ENCODE data around the gene BEGAIN. TPM values are rescaled to one million over a fixed set of nuclear protein-coding genes. Genes with fewer than 3 reads are reported as not detected.

Gene BEGAIN
- total RNA-seq, 3 donors from 2014 or later (not counting 1 experiment from before 2014, with no cell fraction given): 0.11 to 1.3 TPM; not detected in 1

DNA sequence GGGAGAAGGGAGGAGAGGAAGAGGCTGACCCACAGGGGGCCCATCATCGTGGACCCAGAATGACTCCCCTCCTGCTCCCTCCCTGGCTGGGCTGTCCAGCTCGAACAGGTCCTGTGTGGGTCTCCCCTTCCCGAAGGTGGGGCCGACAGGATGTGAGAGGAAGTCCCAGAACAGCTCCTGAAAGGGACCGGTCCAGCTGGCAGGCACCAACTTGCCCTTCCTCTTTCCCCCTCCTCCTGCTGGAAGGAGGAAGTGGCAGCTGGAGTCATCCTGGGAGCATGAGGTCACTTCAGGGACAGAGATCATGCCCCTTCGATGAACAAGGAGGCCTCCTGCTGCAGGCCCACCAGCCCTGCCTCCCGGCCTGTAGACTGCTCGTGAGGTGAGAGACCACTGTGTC lies 35.0 kb upstream of the BEGAIN start:
- TF ChIP-seq, protein P1, sequence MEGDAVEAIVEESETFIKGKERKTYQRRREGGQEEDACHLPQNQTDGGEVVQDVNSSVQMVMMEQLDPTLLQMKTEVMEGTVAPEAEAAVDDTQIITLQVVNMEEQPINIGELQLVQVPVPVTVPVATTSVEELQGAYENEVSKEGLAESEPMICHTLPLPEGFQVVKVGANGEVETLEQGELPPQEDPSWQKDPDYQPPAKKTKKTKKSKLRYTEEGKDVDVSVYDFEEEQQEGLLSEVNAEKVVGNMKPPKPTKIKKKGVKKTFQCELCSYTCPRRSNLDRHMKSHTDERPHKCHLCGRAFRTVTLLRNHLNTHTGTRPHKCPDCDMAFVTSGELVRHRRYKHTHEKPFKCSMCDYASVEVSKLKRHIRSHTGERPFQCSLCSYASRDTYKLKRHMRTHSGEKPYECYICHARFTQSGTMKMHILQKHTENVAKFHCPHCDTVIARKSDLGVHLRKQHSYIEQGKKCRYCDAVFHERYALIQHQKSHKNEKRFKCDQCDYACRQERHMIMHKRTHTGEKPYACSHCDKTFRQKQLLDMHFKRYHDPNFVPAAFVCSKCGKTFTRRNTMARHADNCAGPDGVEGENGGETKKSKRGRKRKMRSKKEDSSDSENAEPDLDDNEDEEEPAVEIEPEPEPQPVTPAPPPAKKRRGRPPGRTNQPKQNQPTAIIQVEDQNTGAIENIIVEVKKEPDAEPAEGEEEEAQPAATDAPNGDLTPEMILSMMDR (IDR thresholded peaks at IDR 0.05): no peak
- Mint-ChIP-seq H3K27me3 (ENCODE audit: low read depth in 2 of 2) (peaks cover 58 to 67% of the 10 kb centered on the region in 2 donors), H3K4me1 (peaks cover 20 to 27% of the 10 kb centered on the region in 2 donors), H3K4me3 (no peak overlapping the region), H3K9me3 (peaks cover 0 to 8% of the 10 kb centered on the region in 2 donors), H3K36me3 (no peaks in the 10 kb centered on the region), H3K27ac (no peak overlapping the region)
- no peak for DNase-seq
- H3K4me1 ChIP-seq (ENCODE audit: control insufficient read depth, insufficient read depth, low read length): peaks cover 26% of the 10 kb centered on the region
- intact Hi-C loops (cut with micrococcal nuclease): no loop called here
- no peak for ATAC-seq
- H3K27me3 ChIP-seq (ENCODE audit: control insufficient read depth, insufficient read depth, low read length): peaks cover 11% of the 10 kb centered on the region
- 51% methylated on average over 5 of the region's 8 CpGs for WGBS (ENCODE audit: insufficient coverage)
- no peak overlapping the region for H3K4me3 ChIP-seq (ENCODE audit: low read length)
- H3K27ac ChIP-seq (ENCODE audit: low read length): no peak overlapping the region
- H3K9me3 ChIP-seq (ENCODE audit: control insufficient read depth, insufficient read depth, low read length): peaks cover 5% of the 10 kb centered on the region
- H3K36me3 ChIP-seq (ENCODE audit: control insufficient read depth, insufficient read depth, low read length): no peaks in the 10 kb centered on the region

DNA sequence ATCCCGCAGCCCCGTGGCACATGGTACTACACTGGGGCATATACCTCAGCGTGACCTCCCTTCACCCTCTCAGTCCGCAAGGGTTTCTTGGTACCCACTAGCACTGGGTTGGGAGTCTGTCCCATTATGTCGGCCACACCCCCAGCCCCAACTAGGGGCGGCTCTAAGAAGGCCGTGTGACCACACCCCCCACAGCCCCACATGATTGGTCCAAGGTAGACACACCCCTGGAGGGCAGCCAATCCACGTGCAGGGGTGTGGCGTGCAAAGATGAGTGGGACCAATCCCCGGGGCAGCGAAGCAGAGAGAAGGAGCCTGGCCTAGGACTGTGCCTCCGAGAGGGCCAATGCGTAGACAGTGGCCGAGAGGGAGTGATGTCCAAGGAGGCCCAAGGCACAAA lies 34.6 kb upstream of the BEGAIN start:
- Histone ChIP-seq H3K4me1 (ENCODE audit: control insufficient read depth, insufficient read depth, low read length) (peaks cover 30% of the 10 kb centered on the region), H3K27me3 (ENCODE audit: control insufficient read depth, insufficient read depth, low read length) (peaks cover 11% of the 10 kb centered on the region), H3K36me3 (ENCODE audit: control insufficient read depth, insufficient read depth, low read length) (no peaks in the 10 kb centered on the region), H3K9me3 (ENCODE audit: control insufficient read depth, insufficient read depth, low read length) (peaks cover 5% of the 10 kb centered on the region), H3K4me3 (ENCODE audit: low read length) (no peak overlapping the region), H3K27ac (ENCODE audit: low read length) (no peak overlapping the region)
- no peak for ATAC-seq
- TF ChIP-seq, protein P1 (IDR thresholded peaks at IDR 0.05): no peak
- no peak overlapping the region for H3K27ac Mint-ChIP-seq
- 88% methylated on average over 14 of the region's 14 CpGs for WGBS (ENCODE audit: insufficient coverage)
- peaks cover 57 to 67% of the 10 kb centered on the region in 2 donors for H3K27me3 Mint-ChIP-seq (ENCODE audit: low read depth in 2 of 2)
- H3K9me3 Mint-ChIP-seq: peaks cover 0 to 6% of the 10 kb centered on the region in 2 donors
- peaks cover 24 to 30% of the 10 kb centered on the region in 2 donors for H3K4me1 Mint-ChIP-seq
- H3K4me3 Mint-ChIP-seq: no peak overlapping the region
- no peaks in the 10 kb centered on the region for H3K36me3 Mint-ChIP-seq
- intact Hi-C loops (cut with micrococcal nuclease): no loop called here
- no peak for DNase-seq

DNA sequence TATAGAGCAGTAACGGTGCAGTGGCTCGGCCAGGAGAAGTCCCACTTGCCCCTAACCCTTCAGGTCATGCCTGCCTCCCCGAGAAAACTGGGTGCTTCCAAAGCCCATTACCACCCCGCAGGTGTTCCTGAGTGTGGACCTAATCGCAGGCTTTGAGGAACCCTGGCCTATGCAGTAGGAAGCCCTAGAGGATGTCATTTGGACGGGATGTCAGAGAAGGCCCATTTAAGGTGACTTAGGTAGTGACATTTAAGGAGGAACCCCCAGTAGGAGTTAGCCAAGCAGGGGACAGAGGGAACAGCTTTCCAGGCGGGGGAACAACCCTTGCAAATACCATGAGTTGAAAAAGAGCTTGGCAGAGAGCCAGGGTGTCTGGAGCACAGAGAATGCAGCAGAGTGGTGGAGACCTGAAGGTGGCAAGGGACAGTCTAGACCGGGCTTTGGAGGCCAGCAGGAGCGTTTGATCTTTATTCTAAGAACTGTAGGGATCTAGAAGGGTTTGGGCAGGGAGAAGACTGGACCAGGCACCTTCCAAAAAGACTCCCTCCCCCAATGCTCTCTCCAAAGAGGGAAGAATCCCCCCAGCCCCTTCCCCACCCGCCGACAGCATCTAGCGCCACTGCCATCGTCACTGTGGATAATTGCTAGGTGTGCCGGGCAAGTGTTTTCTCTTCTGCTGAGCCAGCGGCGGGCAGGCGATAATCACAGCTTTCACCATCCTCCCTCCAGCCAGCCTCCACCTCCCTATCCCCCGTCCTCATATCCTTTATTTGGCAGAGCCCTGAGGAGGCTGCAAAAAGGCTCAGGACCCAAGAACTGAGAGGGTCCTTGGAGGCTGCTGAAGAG lies 33.3 kb upstream of the BEGAIN start:
- DNase-seq (peak in 1 of 2 donors; percentile 8), ATAC-seq (no peak)
- Histone ChIP-seq H3K27ac (ENCODE audit: low read length) (no peak overlapping the region), H3K36me3 (ENCODE audit: control insufficient read depth, insufficient read depth, low read length) (no peaks in the 10 kb centered on the region), H3K4me1 (ENCODE audit: control insufficient read depth, insufficient read depth, low read length) (peaks cover 33% of the 10 kb centered on the region), H3K4me3 (ENCODE audit: low read length) (no peak overlapping the region), H3K27me3 (ENCODE audit: control insufficient read depth, insufficient read depth, low read length) (peaks cover 10% of the 10 kb centered on the region), H3K9me3 (ENCODE audit: control insufficient read depth, insufficient read depth, low read length) (peaks cover 2% of the 10 kb centered on the region)
- Mint-ChIP-seq H3K27ac (no peak overlapping the region), H3K36me3 (no peaks in the 10 kb centered on the region), H3K4me1 (peaks cover 25 to 30% of the 10 kb centered on the region in 2 donors), H3K27me3 (ENCODE audit: low read depth in 2 of 2) (peaks cover 47 to 65% of the 10 kb centered on the region in 2 donors), H3K9me3 (peaks cover 0 to 4% of the 10 kb centered on the region in 2 donors), H3K4me3 (no peak overlapping the region)
- TF ChIP-seq, protein P1 (IDR thresholded peaks at IDR 0.05): no peak
- 87% methylated on average over 18 of the region's 18 CpGs for WGBS (ENCODE audit: insufficient coverage)
- intact Hi-C loops (cut with micrococcal nuclease): no loop called here

Data from natural killer cell (primary cell).